Panc1 (cell line): ENCODE measurements around the gene EPHA3.

Experiments used
- CTCF ChIP-seq: fragments of 450-650 bp; IDR thresholded peaks from 2 replicates; pipeline ENCODE4 v1.5.1; 2017; ENCODE audit warnings: mild to moderate bottlenecking
- POLR2AphosphoS5 ChIP-seq: IDR thresholded peaks from 2 replicates; pipeline ENCODE4 v1.6.1; 2012; ENCODE audit warnings: mild to moderate bottlenecking, low read depth, low read length, moderate library complexity
- REST ChIP-seq, 2 experiments: IDR thresholded peaks; 2 replicates each; pipeline ENCODE4 v1.6.1; 2011 to 2012; ENCODE audit warnings: low read depth in 2 of 2, control low read depth in 1 of 2, low read length in 1 of 2, mild to moderate bottlenecking in 1 of 2, moderate library complexity in 1 of 2; ENCODE audit not compliant: insufficient read depth in 1 of 2
- TCF7L2 ChIP-seq: IDR thresholded peaks from 2 replicates; pipeline ENCODE4 v1.6.1; 2011; ENCODE audit warnings: mild to moderate bottlenecking, low read depth, low read length, inconsistent platforms

- TF ChIP-seq CTCF (no peak), POLR2AphosphoS5 (no peak), REST (IDR thresholded peaks at IDR 0.05; ENCODE audit: insufficient read depth in 1 of 2, low read depth in 2 of 2, low read length in 1 of 2) (no peak), TCF7L2 (no peak)
Measured at GRCh38 chr3:89113344-89113743, 5.9 kb downstream of the EPHA3 start.
